HS-5 (cell line): ENCODE data around the gene SLC25A17.
A peak's percentile ranks its signal among the peaks of the same experiment; 100 is the strongest.
"Not testable (repeated sequence)": the region's sequence is repeated elsewhere in the genome, so short reads cannot be mapped to it uniquely, and the experiment has no call there.

Source experiments
- DNase-seq: peaks from one replicate; pipeline ENCODE4 v3.0.0-alpha.2; 2012; ENCODE audit warnings: low read depth

Gene SLC25A17

GRCh38 chr22:40753114-40753513, 66.0 kb downstream of the SLC25A17 start:
- no peak for DNase-seq

GRCh38 chr22:40751250-40751649, 67.9 kb downstream of the SLC25A17 start:
- no peak for DNase-seq

- no peak for DNase-seq
These were observed 69.3 kb downstream of the SLC25A17 start for GRCh38 chr22:40749829-40750228.

GRCh38 chr22:40748388-40749355, 70.5 kb downstream of the SLC25A17 start:
- no peak for DNase-seq

- no peak for DNase-seq
These were observed 71.8 kb downstream of the SLC25A17 start for GRCh38 chr22:40747361-40747760.

- no peak for DNase-seq
These were observed 72.5 kb downstream of the SLC25A17 start for GRCh38 chr22:40746428-40747220.

- DNase-seq: no peak
These were observed 75.4 kb downstream of the SLC25A17 start for GRCh38 chr22:40743768-40744167.

GRCh38 chr22:40741116-40741515, 78.0 kb downstream of the SLC25A17 start:
- DNase-seq: no peak

- DNase-seq: no peak
These were observed 79.4 kb downstream of the SLC25A17 start for GRCh38 chr22:40739721-40740120.

- DNase-seq: no peak
These were observed 85.2 kb downstream of the SLC25A17 start for GRCh38 chr22:40733919-40734318.

- DNase-seq: no peak
These were observed 86.2 kb downstream of the SLC25A17 start for GRCh38 chr22:40732999-40733292.

GRCh38 chr22:40729284-40729683, 89.9 kb downstream of the SLC25A17 start:
- DNase-seq: no peak

- no peak for DNase-seq
These were observed 90.4 kb downstream of the SLC25A17 start for GRCh38 chr22:40728731-40729189.

GRCh38 chr22:40727964-40728615, 91.1 kb downstream of the SLC25A17 start:
- no peak for DNase-seq

- no peak for DNase-seq
These were observed 91.8 kb downstream of the SLC25A17 start for GRCh38 chr22:40727070-40727963.

- DNase-seq: no peak
These were observed 92.6 kb downstream of the SLC25A17 start for GRCh38 chr22:40726514-40726913.

- no peak for DNase-seq
These were observed 95.7 kb downstream of the SLC25A17 start for GRCh38 chr22:40723396-40723933.

- peak; percentile 8 for DNase-seq
These were observed 97.9 kb downstream of the SLC25A17 start for GRCh38 chr22:40721266-40721665.

GRCh38 chr22:40720538-40721256, 98.4 kb downstream of the SLC25A17 start:
- no peak for DNase-seq

GRCh38 chr22:40720156-40720537, 99.0 kb downstream of the SLC25A17 start:
- not testable (repeated sequence) for DNase-seq
